ENCODE measurements around the gene TIMP3. TPM values are rescaled to one million over a fixed set of nuclear protein-coding genes. Genes with fewer than 3 reads are reported as not detected.

TIMP3 gene
- total RNA-seq, 4 donors from 2014 or later = 40.1 to 93.3 (median 67.5) TPM

DNA sequence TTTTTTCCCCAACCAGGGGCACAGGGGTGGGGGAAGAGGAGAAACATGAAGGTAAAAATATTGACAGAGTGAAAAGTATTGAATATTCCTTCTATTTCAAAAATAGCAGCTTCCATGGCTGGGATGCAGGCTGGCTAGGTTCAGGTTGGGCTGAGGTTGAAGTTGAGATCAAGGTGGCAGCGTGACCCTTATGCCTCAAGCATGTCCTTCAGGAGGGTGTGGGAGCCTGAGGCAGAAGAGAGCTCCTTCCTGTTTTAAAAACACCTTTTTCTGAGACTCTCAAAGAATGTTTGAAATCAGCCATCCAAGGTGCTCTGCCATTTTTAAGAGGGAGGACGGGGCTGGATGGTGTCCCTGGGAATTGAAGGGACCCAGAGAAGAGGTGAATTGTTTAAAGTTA, 29.5 kb downstream of the TIMP3 start:
- Histone ChIP-seq H3K4me1 (peaks cover 0 to 30% (median 0%) of the 10 kb centered on the region in 4 donors), H3K36me3 (no peaks in the 10 kb centered on the region), H3K27me3 (no peaks in the 10 kb centered on the region), H3K27ac (no peak overlapping the region), H3K9me3 (no peaks in the 10 kb centered on the region), H3K4me3 (no peak overlapping the region)
- TF ChIP-seq, protein P1, sequence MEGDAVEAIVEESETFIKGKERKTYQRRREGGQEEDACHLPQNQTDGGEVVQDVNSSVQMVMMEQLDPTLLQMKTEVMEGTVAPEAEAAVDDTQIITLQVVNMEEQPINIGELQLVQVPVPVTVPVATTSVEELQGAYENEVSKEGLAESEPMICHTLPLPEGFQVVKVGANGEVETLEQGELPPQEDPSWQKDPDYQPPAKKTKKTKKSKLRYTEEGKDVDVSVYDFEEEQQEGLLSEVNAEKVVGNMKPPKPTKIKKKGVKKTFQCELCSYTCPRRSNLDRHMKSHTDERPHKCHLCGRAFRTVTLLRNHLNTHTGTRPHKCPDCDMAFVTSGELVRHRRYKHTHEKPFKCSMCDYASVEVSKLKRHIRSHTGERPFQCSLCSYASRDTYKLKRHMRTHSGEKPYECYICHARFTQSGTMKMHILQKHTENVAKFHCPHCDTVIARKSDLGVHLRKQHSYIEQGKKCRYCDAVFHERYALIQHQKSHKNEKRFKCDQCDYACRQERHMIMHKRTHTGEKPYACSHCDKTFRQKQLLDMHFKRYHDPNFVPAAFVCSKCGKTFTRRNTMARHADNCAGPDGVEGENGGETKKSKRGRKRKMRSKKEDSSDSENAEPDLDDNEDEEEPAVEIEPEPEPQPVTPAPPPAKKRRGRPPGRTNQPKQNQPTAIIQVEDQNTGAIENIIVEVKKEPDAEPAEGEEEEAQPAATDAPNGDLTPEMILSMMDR (IDR thresholded peaks at IDR 0.05) = no peak
- TF ChIP-seq POLR2A (IDR thresholded peaks at IDR 0.05) = no peak
- no peak for DNase-seq

DNA sequence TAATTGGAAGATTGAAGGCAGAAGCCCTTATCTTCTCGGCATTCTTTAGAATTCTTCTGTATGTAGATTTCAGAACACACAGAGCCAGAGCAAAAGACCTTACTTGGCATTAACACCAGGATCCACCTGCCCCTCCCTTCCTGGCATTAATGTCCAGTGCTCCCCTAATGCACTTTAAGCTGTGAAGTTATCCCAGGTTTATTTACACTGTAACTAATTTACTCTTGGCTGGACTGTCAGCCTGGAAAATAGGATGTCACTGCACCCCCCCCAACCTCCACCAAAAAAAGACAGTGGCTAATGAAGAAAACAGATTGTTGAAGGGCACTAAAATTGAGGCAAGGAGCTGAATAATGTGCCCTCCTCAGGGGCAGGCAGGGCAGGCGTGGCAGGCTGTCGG, 30.1 kb downstream of the TIMP3 start:
- H3K36me3 ChIP-seq = no peaks in the 10 kb centered on the region
- DNase-seq = no peak
- TF ChIP-seq, protein P1 (IDR thresholded peaks at IDR 0.05) = no peak
- H3K27ac ChIP-seq = no peak overlapping the region
- no peaks in the 10 kb centered on the region for H3K27me3 ChIP-seq
- H3K4me3 ChIP-seq = no peak overlapping the region
- peaks cover 0 to 30% (median 0%) of the 10 kb centered on the region in 4 donors for H3K4me1 ChIP-seq
- H3K9me3 ChIP-seq = no peaks in the 10 kb centered on the region

DNA sequence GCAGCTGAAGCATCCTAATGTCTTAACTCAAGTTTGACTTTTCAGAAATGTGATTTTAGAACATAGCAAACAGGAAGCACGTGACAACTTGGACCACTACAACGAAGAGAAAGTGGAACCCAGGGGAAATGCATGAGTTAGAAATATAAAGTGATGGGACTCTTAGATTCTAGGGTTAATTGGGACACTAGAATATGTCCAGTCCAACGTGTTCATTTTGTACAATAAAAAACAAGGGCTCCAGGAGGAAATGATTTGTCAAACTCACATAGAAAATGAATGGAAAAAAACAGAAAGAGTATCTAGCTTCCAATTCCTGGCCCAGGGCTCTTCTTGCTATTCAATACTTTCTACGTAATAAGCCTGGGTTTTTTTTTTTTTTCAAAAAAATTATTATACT, 30.7 kb downstream of the TIMP3 start:
- peaks cover 0 to 24% (median 0%) of the 10 kb centered on the region in 4 donors for H3K4me1 ChIP-seq
- H3K27ac ChIP-seq = no peak overlapping the region
- H3K36me3 ChIP-seq = no peaks in the 10 kb centered on the region
- no peak overlapping the region for H3K4me3 ChIP-seq
- TF ChIP-seq, protein P1 (IDR thresholded peaks at IDR 0.05) = no peak
- no peak for TF ChIP-seq POLR2A (IDR thresholded peaks at IDR 0.05)
- no peaks in the 10 kb centered on the region for H3K9me3 ChIP-seq
- DNase-seq = no peak
- H3K27me3 ChIP-seq = no peaks in the 10 kb centered on the region

DNA sequence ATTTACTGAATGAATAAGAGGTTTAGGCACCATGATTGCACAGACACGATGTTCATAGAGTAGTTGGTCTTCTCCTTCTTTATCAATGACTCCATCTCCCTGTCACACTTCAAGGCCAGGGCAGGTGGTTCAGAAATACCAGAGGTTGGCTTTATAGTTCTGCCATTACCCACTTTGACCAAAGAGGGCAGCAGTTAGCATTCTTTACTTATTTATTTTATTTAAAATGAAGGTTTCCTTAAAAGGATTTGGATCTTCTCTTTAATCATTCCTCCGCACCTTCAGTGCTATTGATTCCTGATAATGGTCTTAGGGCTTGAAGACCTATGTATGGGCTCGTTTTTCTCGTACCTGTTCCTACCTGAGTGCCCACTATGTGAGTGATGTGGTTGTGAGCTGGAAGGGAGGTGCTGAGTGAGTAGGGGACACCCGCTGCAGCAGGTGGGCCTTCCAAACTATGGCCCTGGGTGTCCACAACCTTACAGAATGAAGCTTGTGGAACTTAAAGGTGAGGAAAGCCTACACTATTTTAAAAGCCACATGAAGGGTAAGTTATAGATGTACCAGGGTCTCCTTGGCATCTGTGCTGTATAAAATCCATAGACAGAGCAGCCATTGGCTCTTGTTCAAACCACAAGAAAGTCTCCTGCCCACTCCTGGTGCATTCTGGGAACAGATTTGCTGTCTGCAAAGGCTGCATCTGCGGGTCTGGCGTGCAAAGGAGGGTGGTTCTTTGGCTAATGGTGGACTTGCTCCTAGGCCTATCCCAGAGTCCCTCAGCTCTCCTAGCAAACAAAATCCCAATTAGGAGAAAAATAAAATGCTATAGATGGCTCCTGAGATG, 35.0 kb downstream of the TIMP3 start:
- H3K27me3 ChIP-seq = no peaks in the 10 kb centered on the region
- TF ChIP-seq, protein P1 (IDR thresholded peaks at IDR 0.05) = peak in 4 of 6 experiments; percentile 29 to 47 (median 42)
- no peak for TF ChIP-seq POLR2A (IDR thresholded peaks at IDR 0.05)
- no peak for DNase-seq
- H3K4me1 ChIP-seq = peaks cover 0 to 8% (median 0%) of the 10 kb centered on the region in 4 donors
- H3K4me3 ChIP-seq = no peak overlapping the region
- H3K27ac ChIP-seq = no peak overlapping the region
- no peaks in the 10 kb centered on the region for H3K36me3 ChIP-seq
- no peaks in the 10 kb centered on the region for H3K9me3 ChIP-seq

DNA sequence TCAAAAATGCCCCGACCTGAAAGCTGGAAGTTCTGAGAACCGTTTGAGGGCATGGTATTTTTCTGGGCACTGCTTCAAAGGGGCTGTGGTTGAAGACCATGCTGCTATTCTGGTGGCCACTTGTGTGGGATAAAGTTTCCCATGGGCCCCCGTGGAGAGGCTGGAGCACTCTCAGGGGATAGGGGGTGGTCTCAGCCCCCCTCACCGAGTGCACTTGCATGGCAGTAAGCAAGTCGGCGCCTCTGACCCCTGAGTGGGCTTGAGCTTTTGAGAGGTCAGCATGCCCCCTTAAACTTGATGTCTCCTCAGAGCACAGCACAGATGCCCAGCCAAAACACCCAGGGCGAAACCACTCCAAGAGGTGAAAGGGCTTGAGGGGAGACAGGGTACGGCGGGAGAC, 35.6 kb downstream of the TIMP3 start:
- H3K4me3 ChIP-seq = no peak overlapping the region
- no peak overlapping the region for H3K27ac ChIP-seq
- H3K4me1 ChIP-seq = peaks cover 0 to 4% (median 0%) of the 10 kb centered on the region in 4 donors
- H3K36me3 ChIP-seq = no peaks in the 10 kb centered on the region
- TF ChIP-seq, protein P1 (IDR thresholded peaks at IDR 0.05) = no peak
- no peak for TF ChIP-seq POLR2A (IDR thresholded peaks at IDR 0.05)
- H3K9me3 ChIP-seq = no peaks in the 10 kb centered on the region
- no peak for DNase-seq
- no peaks in the 10 kb centered on the region for H3K27me3 ChIP-seq

Measured in Peyer's patch (tissue), 4 donors.